ENCODE data around the gene GABPA. TPM values are rescaled to one million over a fixed set of nuclear protein-coding genes. Genes with fewer than 3 reads are reported as not detected.

GABPA gene
- total RNA-seq, 1 experiment from 2014 or later, result 20.4 TPM

GRCh38 chr21:25809013-25809412 lies 74.2 kb downstream of the GABPA start:
- Mint-ChIP-seq H3K27me3 (ENCODE audit: low read depth) (no peaks in the 10 kb centered on the region; the same call in 1 of the 2 replicates), H3K27ac (no peak overlapping the region), H3K4me1 (peaks cover 3 to 4% of the 10 kb centered on the region in 2 experiments; a peak in 2 of 4 replicates), H3K4me3 (no peak overlapping the region), H3K9me3 (no peaks in the 10 kb centered on the region), H3K36me3 (ENCODE audit: insufficient read depth in 1 of 3, low read depth in 3 of 3) (no peaks in the 10 kb centered on the region)
- H4K91ac ChIP-seq (ENCODE audit: insufficient read length, low read depth, low read length), result no peak overlapping the region
- no peak overlapping the region for H3K14ac ChIP-seq (ENCODE audit: insufficient read depth, low read length)
- no peak overlapping the region for H3K56ac ChIP-seq (ENCODE audit: insufficient read length, low read depth, low read length)
- no peak overlapping the region for H3K18ac ChIP-seq (ENCODE audit: insufficient read length, low read depth, low read length)
- no peaks in the 10 kb centered on the region for H3K9me3 ChIP-seq (ENCODE audit: control insufficient read depth, low read depth, low read length)
- H2BK20ac ChIP-seq (ENCODE audit: low read depth, low read length, poor library complexity, severe bottlenecking), result no peak overlapping the region
- H3K27ac ChIP-seq (ENCODE audit: insufficient read length, low read depth, low read length), result no peak overlapping the region
- H3K79me2 ChIP-seq (ENCODE audit: insufficient read depth, low read length), result no peaks in the 10 kb centered on the region
- TF ChIP-seq CTCF (conservative IDR thresholded peaks at IDR 0.05), result no peak
- no peak overlapping the region for H2AK5ac ChIP-seq (ENCODE audit: insufficient read length, low read length)
- H3K9ac ChIP-seq (ENCODE audit: extremely low read depth, insufficient read length, low read length), result no peak overlapping the region
- no peak overlapping the region for H4K8ac ChIP-seq (replicated peaks; ENCODE audit: insufficient read length, low read depth, low read length)
- DNase-seq, result no peak
- no peak overlapping the region for H2AFZ ChIP-seq (ENCODE audit: low read length)
- no peaks in the 10 kb centered on the region for H3K79me1 ChIP-seq (ENCODE audit: insufficient read depth, low read depth, low read length, poor library complexity, severe bottlenecking)
- no peaks in the 10 kb centered on the region for H3K27me3 ChIP-seq (ENCODE audit: insufficient read depth, low read length)
- no peaks in the 10 kb centered on the region for H3K23me2 ChIP-seq (ENCODE audit: insufficient read length, low read depth, low read length, poor library complexity, severe bottlenecking)
- H2BK12ac ChIP-seq (ENCODE audit: insufficient read length, low read depth, low read length), result no peak overlapping the region
- no peak overlapping the region for H3K23ac ChIP-seq (ENCODE audit: insufficient read length, low read depth, low read length)
- no peak overlapping the region for H2BK15ac ChIP-seq (ENCODE audit: low read depth, low read length)
- no peak overlapping the region for H4K5ac ChIP-seq (ENCODE audit: insufficient read length, low read depth, low read length)
- no peak overlapping the region for H3T11ph ChIP-seq (ENCODE audit: low read length)
- no peak overlapping the region for H3K4me2 ChIP-seq (ENCODE audit: insufficient read depth, insufficient read length, low read length)
- H2BK5ac ChIP-seq (ENCODE audit: insufficient read length, low read length), result no peak overlapping the region
- H3K4me1 ChIP-seq (ENCODE audit: insufficient read depth, low read length), result no peaks in the 10 kb centered on the region
- no peaks in the 10 kb centered on the region for H4K20me1 ChIP-seq (ENCODE audit: control insufficient read depth, insufficient read depth, insufficient read length)
- H2BK120ac ChIP-seq (ENCODE audit: low read depth, low read length, poor library complexity, severe bottlenecking), result no peak overlapping the region
- H3K4ac ChIP-seq (ENCODE audit: low read depth, low read length), result no peak overlapping the region

All from H9 (cell line).